Mammary microvascular endothelial cell (primary cell): Measurements from ENCODE around the gene NUAK2. TPM values are rescaled to one million over a fixed set of nuclear protein-coding genes. Genes with fewer than 3 reads are reported as not detected.

Source experiments
- total RNA-seq: library from RNA; depleted of rRNA; stranded (reverse); fragments of >200 nt; gene quantifications from 2 replicates; pipeline ENCODE4 v1.2.3, GENCODE V29; 2015

Gene NUAK2
- 11.1 and 15.7 TPM in 2 replicates for total RNA-seq

DNA sequence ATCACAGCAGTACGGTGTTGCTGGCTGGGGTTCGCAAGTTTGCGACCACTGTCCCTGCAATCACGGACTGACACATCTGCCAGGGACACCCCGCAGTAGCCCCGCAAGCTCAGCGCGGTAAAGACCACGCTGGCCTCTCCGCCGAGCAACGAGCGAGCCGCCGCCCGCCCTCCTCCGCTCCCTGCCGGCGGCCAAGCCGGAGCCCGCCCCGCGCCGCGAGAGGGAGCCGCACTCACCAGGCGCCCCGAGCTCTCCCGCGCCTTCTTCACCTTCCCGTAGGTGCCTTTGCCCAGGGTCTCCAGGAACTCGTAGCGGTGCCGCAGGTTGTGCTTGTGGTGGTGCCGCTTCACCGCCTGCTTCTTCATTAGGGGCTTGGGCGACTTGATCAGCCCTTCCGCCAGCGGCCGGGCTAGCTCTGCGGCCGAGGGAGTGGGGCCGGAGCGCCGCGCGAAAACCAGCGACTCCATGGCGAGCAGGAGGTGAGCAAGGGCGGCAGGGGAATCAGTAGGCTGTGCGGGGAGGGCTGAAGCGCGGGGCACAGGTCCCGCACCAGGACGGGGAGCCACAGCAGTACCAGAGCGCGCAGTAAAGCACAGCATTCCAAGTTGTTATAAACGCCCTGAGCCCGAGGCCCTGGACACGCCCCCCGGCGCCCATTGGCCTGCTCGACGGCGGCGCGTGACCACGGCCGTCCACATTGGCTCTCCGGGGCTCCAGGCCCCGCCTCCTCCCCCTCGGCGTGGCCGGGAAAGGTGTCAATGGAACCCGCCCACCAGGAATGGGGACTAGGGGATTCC, at the start of gene NUAK2:
Gene NUAK2, minus strand, starts transcription at position 584 of the 797 bp plus-strand sequence. Its CDS starts 117 bp downstream, at position 467.

DNA sequence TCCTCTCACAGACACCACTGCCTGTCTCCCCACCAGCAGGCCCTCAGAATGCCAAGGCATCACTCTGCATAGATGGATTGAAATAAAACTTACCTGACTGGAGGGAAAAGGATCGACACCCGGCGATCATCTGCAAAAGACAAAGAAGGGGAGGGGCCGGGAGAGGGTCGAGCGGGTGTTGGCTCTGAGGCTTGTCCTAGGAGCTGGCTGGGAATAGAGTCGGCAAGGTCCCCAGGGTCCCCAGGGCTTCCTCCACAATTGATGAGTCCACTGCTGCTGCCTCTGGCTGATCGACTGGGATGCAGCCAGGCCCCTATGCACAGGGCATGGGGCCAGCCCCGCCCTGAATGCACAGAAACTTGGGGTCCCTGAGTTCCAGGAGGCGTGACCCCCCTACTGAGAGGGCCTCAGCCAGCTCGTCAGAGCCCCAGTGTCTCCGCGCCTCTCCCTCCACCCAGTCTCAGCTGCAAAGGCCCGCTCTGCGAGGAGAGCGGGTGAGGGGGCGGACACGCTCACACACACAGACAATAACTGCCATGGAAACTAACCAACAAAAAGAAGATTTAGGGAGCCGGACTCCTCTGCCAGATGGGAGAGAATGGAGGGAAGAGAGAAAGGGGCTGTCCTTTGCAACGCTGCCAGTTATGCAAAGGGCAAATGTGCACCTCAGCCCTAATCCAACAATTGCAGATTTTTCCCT, 35.0 kb upstream of the NUAK2 start, which contains the start of gene KLHDC8A:
Gene KLHDC8A, minus strand, starts transcription at position 483 of the 700 bp plus-strand sequence. CDS start 13,318 bp downstream, outside the sequence.

Other genes with a start within 250 kb of the NUAK2 start
- gene TMEM81, start 237.3 kb downstream of the NUAK2 start, total RNA-seq: 0.60 and 1.1 TPM in 2 replicates
- 11.9 and 13.3 TPM in 2 replicates for gene RBBP5, start 199.8 kb downstream of the NUAK2 start, total RNA-seq
- 5.8 and 6.0 TPM in 2 replicates for gene DSTYK, start 110.0 kb downstream of the NUAK2 start, total RNA-seq
- gene TMCC2, start 93.8 kb downstream of the NUAK2 start, total RNA-seq: 2.3 and 4.7 TPM in 2 replicates
- not detected in 2 replicates for gene KLHDC8A, start 35.2 kb upstream of the NUAK2 start, total RNA-seq
- not detected in 2 replicates for gene LEMD1, start 100.3 kb upstream of the NUAK2 start, total RNA-seq
- gene BLACAT1, start 134.3 kb upstream of the NUAK2 start, total RNA-seq: 0.05 and 0.07 TPM in 2 replicates
- gene CDK18, start 182.9 kb upstream of the NUAK2 start, total RNA-seq: 0.15 and 1.4 TPM in 2 replicates